K562 (cell line): ENCODE measurements around the gene ATP2A3. TPM values are rescaled to one million over a fixed set of nuclear protein-coding genes. Genes with fewer than 3 reads are reported as not detected.

Experiments
- EP300 ChIP-seq: IDR thresholded peaks from 2 replicates; pipeline ENCODE4 v1.6.1; 2012; ENCODE audit warnings: low read length, improper control_type of control experiment
- ESRRA ChIP-seq: fragments of 450-650 bp; IDR thresholded peaks from 2 replicates; pipeline ENCODE4 v1.6.1; 2014; ENCODE audit warnings: low read depth, mild to moderate bottlenecking, moderate library complexity, borderline replicate concordance
- HIVEP1 ChIP-seq: fragments of 250-450 bp; sonication (Bioruptor Pico); IDR thresholded peaks from 2 replicates; pipeline ENCODE4 v1.4.0; 2020; ENCODE audit warnings: mild to moderate bottlenecking
- ILK ChIP-seq: fragments of 450-650 bp; IDR thresholded peaks from 2 replicates; pipeline ENCODE4 v1.6.1; 2016; ENCODE audit warnings: missing genetic modification characterization, low read depth, mild to moderate bottlenecking, missing compliant biosample characterization, moderate library complexity, borderline replicate concordance
- JUNB ChIP-seq: fragments of 450-650 bp; formaldehyde crosslinking; conservative IDR thresholded peaks from 2 replicates; pipeline ENCODE4 v1.4.0; 2020; ENCODE audit warnings: mild to moderate bottlenecking
- KDM1A ChIP-seq, 2 experiments: fragments of 450-650 bp; IDR thresholded peaks; 2 replicates each; pipeline ENCODE4 v1.6.1; 2016; ENCODE audit warnings: mild to moderate bottlenecking in 2 of 2
- NCOA6 ChIP-seq: fragments of 450-650 bp; IDR thresholded peaks from 2 replicates; pipeline ENCODE4 v1.6.1; 2017; ENCODE audit warnings: mild to moderate bottlenecking
- NR1H2 ChIP-seq: sonication (generic); formaldehyde crosslinking; IDR thresholded peaks from 2 replicates; pipeline ENCODE4 v1.4.0; 2020; ENCODE audit warnings: mild to moderate bottlenecking, missing genetic modification reagents
- PURB ChIP-seq: sonication (generic); formaldehyde crosslinking; IDR thresholded peaks from 2 replicates; pipeline ENCODE4 v1.9.0; 2021; ENCODE audit warnings: low read depth, mild to moderate bottlenecking, missing genetic modification reagents
- RFX1 ChIP-seq: fragments of 450-650 bp; IDR thresholded peaks from 2 replicates; pipeline ENCODE4 v1.6.1; 2016; ENCODE audit warnings: mild to moderate bottlenecking, moderate library complexity
- SETDB1 ChIP-seq: IDR thresholded peaks from one replicate; pipeline ENCODE4 v1.6.1; 2012; ENCODE audit warnings: low read length, control low read depth, inconsistent platforms
- SIN3A ChIP-seq, 2 experiments: fragments of 150-350 bp in 1 of 2; IDR thresholded peaks; 2 replicates each; pipeline ENCODE4 v1.6.1; 2011 to 2016; ENCODE audit warnings: borderline replicate concordance in 2 of 2, low read depth in 2 of 2, low read length in 2 of 2, mild to moderate bottlenecking in 2 of 2, moderate library complexity in 2 of 2; ENCODE audit not compliant: control insufficient read depth in 1 of 2
- SP2 ChIP-seq: IDR thresholded peaks from 2 replicates; pipeline ENCODE4 v1.6.1; 2011; ENCODE audit warnings: mild to moderate bottlenecking, low read depth, low read length, moderate library complexity; ENCODE audit not compliant: poor library complexity, severe bottlenecking; ENCODE audit errors: extremely low read depth
- THRAP3 ChIP-seq: fragments of 450-650 bp; IDR thresholded peaks from 2 replicates; pipeline ENCODE4 v1.6.1; 2016; ENCODE audit warnings: mild to moderate bottlenecking, inconsistent platforms, borderline replicate concordance
- ZNF444 ChIP-seq: fragments of 250-450 bp; sonication (Bioruptor Pico); IDR thresholded peaks from 2 replicates; pipeline ENCODE4 v1.4.0; 2020; ENCODE audit warnings: mild to moderate bottlenecking, moderate library complexity
- ZNF584 ChIP-seq: fragments of 200-800 bp; sonication (Bioruptor generic); IDR thresholded peaks from 2 replicates; pipeline ENCODE4 v1.6.1; 2016; ENCODE audit warnings: low read depth, mild to moderate bottlenecking, missing genetic modification characterization, missing compliant biosample characterization
- ZNF586 ChIP-seq: fragments of 450-650 bp; formaldehyde crosslinking; conservative IDR thresholded peaks from 2 replicates; pipeline ENCODE4 v1.4.0; 2020; ENCODE audit warnings: mild to moderate bottlenecking, moderate library complexity
- ZNF785 ChIP-seq: fragments of 250-450 bp; sonication (Bioruptor Pico); IDR thresholded peaks from 2 replicates; pipeline ENCODE4 v1.4.0; 2020; ENCODE audit warnings: mild to moderate bottlenecking
- polyA plus RNA-seq, 8 experiments: library from polyadenylated mRNA; depleted of rRNA in 4 of 8; stranded (reverse) in 5 of 8; unstranded in 3 of 8; fragments of >200 nt; fragmentation: Nextera tagmentation in 2 of 8; fragmentation: Illumina TruSeq in 1 of 8; extraction: Ambion mirVana in 2 of 8; extraction: Trizol in 1 of 8; gene quantifications; 2 replicates each; pipeline versions ENCODE4 v1.2.1 to v1.2.3, GENCODE V29; 2011 to 2014; ENCODE audit warnings: inconsistent platforms in 1 of 8, missing spikeins in 1 of 8
- total RNA-seq, 7 experiments: library from RNA; depleted of rRNA in 6 of 7; stranded (reverse); fragments of >200 nt in 6 of 7; fragmentation: Illumina TruSeq in 2 of 7; extraction: Trizol in 2 of 7; gene quantifications; 2 replicates each; pipeline versions ENCODE4 v1.2.1 to v1.2.3, GENCODE V29; 2011 to 2021; ENCODE audit warnings: low replicate concordance in 1 of 7
- TF ChIP-seq, protein P1 (sequence below): fragments of 250-450 bp; sonication (Bioruptor Pico); IDR thresholded peaks from 2 replicates; pipeline ENCODE4 v1.4.0; 2020; ENCODE audit warnings: mild to moderate bottlenecking, moderate library complexity
- TF ChIP-seq, protein P2 (sequence below): fragments of 150-350 bp; conservative IDR thresholded peaks from 2 replicates; pipeline ENCODE4 v1.6.1; 2014; ENCODE audit warnings: low read length
- TF ChIP-seq, protein P3 (sequence below), 2 experiments: fragments of 450-650 bp in 1 of 2; sonication (generic) in 1 of 2; formaldehyde crosslinking in 1 of 2; IDR thresholded peaks in 1 of 2; conservative IDR thresholded peaks in 1 of 2; 2 replicates each; pipeline versions ENCODE4 v1.6.1 to v1.8.1; 2016 to 2023; ENCODE audit warnings: mild to moderate bottlenecking in 2 of 2, moderate library complexity in 2 of 2, inconsistent platforms in 1 of 2, missing genetic modification reagents in 1 of 2

The ATP2A3 gene
- total and polyA plus RNA-seq, 9 of the 15 experiments (the other 6 are each of a cell fraction or from before 2014, with no cell fraction given): 0.65 to 103 (median 31.3) TPM

DNA sequence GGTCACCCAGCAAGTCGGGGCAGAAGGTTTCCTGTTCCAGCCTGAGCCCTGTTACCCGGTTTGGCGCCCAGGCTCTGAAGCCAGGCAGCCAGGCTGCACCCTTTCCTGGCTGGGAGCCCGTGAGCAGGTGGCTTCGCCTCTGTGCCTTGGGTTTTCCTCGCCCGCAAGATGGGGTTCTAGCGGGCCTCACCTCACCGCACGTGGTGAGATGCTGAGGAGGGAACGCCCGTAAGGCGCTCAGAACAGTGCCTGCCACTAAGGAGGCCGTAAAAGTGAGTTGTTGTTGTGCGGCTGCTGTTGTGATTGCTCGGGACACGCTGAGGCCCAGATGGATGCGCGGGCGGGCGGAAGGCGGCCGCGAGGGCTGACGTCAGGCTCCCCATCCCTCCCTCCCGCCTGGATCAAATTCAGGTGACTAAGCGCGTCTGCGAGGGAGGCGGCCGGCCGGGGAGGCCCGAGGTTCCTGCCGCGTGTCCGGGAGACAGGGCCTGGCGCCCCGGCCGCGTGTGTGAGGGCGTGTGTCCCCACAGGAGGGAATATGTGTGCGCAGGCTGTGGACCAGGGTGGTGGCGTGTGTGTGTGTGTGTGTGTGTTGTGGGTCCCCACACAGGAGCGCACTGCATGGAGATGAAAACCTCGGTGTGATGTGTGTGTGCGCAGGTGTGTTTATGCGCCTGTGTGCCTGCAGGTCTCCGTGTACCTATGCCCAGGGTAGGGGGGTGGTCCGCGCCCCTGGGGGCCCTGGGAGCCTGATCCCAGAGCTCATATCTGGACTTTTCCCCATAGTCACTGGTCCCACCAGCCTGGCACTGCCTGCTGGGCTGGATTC is 75.7 kb downstream of the ATP2A3 start (continued):
- TF ChIP-seq, protein P1, sequence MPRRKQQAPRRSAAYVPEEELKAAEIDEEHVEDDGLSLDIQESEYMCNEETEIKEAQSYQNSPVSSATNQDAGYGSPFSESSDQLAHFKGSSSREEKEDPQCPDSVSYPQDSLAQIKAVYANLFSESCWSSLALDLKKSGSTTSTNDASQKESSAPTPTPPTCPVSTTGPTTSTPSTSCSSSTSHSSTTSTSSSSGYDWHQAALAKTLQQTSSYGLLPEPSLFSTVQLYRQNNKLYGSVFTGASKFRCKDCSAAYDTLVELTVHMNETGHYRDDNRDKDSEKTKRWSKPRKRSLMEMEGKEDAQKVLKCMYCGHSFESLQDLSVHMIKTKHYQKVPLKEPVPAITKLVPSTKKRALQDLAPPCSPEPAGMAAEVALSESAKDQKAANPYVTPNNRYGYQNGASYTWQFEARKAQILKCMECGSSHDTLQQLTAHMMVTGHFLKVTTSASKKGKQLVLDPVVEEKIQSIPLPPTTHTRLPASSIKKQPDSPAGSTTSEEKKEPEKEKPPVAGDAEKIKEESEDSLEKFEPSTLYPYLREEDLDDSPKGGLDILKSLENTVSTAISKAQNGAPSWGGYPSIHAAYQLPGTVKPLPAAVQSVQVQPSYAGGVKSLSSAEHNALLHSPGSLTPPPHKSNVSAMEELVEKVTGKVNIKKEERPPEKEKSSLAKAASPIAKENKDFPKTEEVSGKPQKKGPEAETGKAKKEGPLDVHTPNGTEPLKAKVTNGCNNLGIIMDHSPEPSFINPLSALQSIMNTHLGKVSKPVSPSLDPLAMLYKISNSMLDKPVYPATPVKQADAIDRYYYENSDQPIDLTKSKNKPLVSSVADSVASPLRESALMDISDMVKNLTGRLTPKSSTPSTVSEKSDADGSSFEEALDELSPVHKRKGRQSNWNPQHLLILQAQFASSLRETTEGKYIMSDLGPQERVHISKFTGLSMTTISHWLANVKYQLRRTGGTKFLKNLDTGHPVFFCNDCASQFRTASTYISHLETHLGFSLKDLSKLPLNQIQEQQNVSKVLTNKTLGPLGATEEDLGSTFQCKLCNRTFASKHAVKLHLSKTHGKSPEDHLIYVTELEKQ (CRISPR knock-in tag): no peak
- TF ChIP-seq ILK (no peak), ZNF586 (CRISPR knock-in tag) (no peak), NCOA6 (no peak), JUNB (CRISPR knock-in tag) (no peak), SIN3A (IDR thresholded peaks at IDR 0.05; ENCODE audit: borderline replicate concordance in 2 of 2, control insufficient read depth in 1 of 2, low read depth in 2 of 2, low read length in 2 of 2) (peak in 1 of 2 experiments; percentile 71; a peak in 1 of 4 replicates), KDM1A (IDR thresholded peaks at IDR 0.05) (peak in 1 of 2 experiments; percentile 50; a peak in 1 of 4 replicates), EP300 (0 out of 2 replicates have a peak, but pooled peaks have one; percentile 15), HIVEP1 (no peak), ZNF584 (peak; percentile 30; the same call in 1 of the 2 replicates), ZNF444 (CRISPR knock-in tag) (no peak), PURB (CRISPR knock-in tag) (no peak), RFX1 (no peak), SP2 (no peak), NR1H2 (CRISPR knock-in tag) (no peak), ZNF785 (no peak), THRAP3 (no peak), ESRRA (no peak), SETDB1 (no peak)
- TF ChIP-seq, protein P2, sequence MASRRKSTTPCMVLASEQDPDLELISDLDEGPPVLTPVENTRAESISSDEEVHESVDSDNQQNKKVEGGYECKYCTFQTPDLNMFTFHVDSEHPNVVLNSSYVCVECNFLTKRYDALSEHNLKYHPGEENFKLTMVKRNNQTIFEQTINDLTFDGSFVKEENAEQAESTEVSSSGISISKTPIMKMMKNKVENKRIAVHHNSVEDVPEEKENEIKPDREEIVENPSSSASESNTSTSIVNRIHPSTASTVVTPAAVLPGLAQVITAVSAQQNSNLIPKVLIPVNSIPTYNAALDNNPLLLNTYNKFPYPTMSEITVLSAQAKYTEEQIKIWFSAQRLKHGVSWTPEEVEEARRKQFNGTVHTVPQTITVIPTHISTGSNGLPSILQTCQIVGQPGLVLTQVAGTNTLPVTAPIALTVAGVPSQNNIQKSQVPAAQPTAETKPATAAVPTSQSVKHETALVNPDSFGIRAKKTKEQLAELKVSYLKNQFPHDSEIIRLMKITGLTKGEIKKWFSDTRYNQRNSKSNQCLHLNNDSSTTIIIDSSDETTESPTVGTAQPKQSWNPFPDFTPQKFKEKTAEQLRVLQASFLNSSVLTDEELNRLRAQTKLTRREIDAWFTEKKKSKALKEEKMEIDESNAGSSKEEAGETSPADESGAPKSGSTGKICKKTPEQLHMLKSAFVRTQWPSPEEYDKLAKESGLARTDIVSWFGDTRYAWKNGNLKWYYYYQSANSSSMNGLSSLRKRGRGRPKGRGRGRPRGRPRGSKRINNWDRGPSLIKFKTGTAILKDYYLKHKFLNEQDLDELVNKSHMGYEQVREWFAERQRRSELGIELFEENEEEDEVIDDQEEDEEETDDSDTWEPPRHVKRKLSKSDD: no peak
- TF ChIP-seq, protein P3, sequence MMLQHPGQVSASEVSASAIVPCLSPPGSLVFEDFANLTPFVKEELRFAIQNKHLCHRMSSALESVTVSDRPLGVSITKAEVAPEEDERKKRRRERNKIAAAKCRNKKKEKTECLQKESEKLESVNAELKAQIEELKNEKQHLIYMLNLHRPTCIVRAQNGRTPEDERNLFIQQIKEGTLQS (IDR thresholded peaks at IDR 0.05): peak; percentile 87
- TF ChIP-seq, protein P3 (CRISPR knock-in tag; conservative IDR thresholded peaks at IDR 0.05): 0 out of 2 replicates have a peak, but pooled peaks have one; percentile 28
